GM18517 (cell line): ENCODE results near the gene CELF6.
A peak's percentile ranks its signal among the peaks of the same experiment; 100 is the strongest.

Source experiments
- ATAC-seq: cut with Tn5 transposase; IDR thresholded peaks from one replicate; pipeline ENCODE4 v1.9.1; 2021; ENCODE audit warnings: mild to moderate bottlenecking, moderate library complexity; ENCODE audit not compliant: unreplicated experiment

The CELF6 gene

DNA sequence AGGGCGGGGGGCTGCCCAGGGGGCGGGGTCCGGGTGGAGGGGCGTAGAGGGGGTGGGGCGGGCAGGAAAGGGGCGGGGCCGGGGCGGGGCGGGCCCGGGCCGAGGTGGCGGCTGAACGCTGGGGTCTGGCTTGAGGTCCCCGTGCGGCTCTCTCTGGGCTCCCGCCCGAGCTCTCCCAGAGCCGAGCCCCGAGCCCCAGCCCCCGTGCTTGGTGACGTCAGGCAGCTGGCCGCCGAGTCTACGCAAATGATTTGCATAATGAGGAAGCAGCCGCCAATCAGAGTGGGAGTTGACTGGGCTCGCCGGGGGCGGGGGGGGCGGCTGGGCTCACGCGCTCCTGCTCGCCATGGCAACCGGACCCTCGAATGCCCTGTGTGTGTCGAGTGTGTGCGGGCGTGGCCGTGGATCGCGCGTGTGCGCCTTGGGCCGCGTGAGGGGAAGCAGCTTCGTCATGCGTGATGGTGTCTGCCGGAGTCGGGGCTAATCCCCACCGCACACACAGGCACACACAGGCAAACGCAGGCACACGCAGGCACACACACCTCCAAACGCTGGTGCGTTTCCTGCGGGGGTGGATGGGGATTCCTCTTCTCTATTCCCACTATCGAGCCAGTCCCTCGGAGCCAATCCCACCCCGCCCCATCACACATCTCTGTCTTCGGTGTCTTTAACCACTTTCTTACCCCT lies at the start of gene CELF6:
CELF6 (minus strand) TSS at position 173 of the 687 bp plus-strand sequence. CDS start 283 bp downstream, outside the sequence.
- no peak for ATAC-seq

DNA sequence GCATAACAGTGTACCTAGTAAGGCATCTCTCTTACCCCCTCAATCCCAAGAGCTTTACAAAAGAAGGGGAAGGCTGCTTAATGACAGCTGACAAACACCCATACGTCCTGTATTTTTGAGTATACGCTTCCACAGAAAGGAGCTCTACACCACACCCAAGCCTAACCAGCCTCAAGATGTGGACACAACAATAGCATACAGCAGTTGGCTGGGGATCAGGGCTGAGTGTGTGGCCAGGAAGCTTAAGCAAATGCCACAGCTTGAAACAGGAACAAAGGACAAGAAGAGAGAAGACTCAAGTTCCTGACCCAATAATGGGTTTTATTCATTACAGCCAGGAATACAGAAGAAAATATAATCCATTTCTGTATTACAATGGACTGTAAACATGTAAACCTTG lies 48.9 kb upstream of the CELF6 start:
- ATAC-seq = no peak

DNA sequence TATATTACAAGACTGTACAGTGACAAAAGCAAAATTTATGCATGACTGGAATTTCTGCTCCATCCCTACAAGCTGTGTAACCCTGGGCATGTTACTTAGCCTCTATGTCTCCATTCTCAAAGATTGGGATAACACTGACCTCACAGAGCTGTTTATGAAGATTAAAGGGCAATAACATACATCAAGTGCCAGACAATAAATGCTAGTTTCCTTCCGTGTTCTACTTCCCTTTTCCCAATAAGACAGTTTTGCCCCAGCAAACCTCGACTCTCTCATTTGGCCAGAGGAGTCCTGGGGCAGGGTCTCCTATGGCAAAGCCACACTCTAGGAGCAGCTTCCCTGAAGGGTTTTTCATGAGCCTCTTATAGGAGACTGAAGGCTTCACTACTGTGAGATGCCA lies 48.4 kb upstream of the CELF6 start:
- no peak for ATAC-seq

DNA sequence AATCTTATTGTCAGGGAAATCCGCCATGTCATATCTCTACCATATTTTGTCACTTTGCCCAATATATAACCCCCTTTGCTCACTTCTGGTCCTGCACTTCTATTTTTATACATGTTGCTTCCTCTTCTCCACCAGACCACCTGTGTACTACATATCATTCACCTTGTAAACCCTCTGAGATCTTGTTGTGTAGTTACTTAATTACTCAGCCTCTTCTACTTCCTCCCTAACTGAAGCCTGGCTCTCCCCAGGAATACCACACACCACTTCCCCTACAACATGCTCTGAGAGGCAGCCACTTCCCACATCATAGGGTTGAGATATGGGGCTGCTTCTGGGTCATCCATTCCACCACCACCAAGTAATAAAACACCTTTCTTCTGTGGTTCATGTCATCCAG lies 45.9 kb upstream of the CELF6 start:
- peak; percentile 87 for ATAC-seq

DNA sequence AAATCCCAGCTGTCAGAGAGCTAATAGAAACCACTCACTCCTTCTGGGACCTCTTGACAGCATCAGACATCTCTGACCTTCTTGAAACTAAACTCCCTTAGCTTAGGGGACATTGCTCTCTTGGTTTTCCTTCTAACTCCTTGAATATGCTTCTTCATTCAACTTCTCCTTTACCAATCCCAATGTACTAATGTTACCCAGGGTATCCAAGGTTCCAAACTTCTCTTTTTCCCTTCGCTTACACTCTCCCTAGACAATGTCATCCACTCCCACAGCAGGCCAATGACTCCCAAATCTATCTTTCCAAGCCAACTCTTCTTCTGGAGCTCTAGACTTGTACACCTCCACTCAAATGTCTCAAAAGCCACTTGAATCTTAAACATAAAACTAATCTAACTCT lies 41.2 kb upstream of the CELF6 start:
- no peak for ATAC-seq

DNA sequence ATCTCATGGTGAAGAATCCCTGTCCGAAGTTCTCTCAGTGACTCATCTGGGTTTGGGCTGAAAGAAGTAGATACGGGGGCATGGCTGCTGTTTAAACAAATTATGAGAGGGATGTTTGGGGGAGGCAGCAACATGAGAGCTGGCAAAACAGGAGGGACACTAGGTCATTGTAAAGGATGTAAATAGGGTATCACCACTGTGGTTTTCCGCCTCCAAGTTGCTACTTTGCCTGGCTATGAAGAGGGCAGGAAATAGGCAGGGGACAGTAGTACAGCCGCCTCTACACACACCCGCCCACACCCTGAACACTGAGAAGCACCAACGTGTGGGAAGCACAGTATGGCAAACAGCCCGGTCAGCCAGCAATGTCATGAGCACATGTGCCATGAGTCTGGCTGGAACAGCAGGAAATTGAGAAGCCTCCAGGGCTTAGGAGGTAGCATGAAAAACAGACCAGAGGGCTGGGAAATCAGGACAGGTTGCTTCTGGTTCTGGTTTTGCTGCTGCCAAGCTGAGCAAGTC lies 38.8 kb upstream of the CELF6 start:
- ATAC-seq = no peak

DNA sequence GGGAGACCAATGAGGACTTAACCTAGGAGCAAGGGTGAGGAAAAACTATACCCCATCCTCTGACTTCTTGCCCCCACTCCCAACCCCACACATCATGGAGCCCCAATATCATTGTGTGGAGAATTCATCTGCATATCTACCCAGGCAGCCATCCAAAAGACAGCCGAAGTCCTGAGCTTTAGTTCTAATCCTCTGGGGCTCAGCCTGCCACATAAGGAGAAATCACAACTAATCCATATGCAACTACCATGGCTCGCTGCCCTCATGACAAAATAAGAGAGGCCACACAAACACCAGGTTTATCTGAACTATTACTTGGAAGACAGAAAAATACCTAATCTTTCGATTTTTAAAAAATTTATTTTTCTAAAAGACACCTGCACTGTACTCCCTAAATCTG lies 38.2 kb upstream of the CELF6 start:
- no peak for ATAC-seq

DNA sequence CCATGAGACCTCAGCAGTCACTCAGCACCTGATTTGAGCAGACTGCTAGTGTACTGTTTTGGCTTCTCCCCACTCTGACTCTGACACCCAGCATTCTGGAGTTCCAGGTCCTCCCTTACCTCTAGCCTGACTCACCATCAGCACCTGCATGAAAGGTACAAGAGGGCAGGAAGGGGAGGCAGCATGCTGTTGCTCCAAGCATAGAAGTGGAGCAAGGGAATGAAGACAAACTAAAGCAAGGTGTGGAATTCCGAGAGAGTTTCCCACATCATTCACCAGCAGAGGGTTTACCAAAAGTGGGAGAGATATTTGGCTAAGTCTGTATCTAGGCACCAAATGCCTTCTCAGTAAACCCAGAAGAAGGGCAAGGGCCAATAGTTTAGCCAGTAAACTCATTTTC lies 34.5 kb upstream of the CELF6 start:
- ATAC-seq = no peak

DNA sequence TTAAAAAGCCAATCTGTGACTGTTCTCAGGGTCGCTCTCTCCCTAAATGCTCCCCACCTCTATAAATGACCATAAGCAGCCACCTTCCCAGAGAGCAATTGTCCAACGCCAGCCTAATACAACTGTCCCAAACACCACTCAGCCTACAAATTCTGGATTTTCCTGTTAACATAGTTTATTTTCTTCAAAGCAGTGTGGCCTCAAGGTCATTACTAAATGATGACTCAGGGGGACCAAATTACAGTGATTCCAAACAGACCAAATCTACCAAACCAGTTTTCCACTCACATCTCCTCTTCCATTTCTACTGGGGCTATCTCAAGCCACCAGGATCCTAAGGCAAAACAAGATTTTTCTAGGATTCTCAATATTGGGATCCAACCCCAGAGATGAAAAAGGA lies 33.3 kb upstream of the CELF6 start:
- ATAC-seq = no peak

DNA sequence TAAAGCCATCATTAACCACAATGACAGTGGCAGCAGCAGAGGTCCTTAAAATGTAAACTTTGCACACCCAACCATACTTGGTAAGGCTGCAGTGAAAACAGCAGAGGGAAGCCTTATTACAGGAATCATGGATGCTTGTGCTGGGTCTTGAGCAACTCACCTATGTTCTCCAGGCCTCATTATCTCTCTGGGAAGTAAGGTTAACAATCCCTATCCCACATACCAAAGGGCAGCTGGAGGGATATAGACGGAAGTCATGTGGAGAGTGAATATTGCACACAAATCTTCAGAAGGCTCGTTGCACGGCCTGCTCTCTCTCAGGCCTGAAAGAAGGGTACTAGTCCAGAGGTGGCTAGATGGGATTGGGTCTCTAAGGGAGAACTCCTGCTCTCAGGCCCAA lies 25.8 kb upstream of the CELF6 start:
- no peak for ATAC-seq

DNA sequence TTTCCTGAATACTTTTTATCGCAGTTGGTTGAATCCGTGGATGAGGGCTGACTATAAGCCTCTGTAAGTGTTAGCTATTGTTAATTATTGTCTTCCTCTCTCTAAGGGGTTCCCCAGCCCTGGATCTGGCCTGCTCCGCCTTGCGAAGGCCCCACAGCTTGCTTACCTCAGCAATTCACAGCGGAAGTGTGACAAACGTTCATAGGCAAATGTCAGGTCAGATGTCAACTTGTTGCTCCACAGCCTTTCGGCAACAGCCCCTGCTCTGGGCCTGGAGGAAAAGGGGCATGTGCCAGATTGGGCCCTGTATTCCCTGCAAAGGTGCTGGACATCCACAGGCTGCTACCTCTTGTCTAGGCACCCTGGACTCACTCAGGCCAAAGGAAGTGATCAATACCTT lies 25.3 kb upstream of the CELF6 start:
- ATAC-seq = no peak

DNA sequence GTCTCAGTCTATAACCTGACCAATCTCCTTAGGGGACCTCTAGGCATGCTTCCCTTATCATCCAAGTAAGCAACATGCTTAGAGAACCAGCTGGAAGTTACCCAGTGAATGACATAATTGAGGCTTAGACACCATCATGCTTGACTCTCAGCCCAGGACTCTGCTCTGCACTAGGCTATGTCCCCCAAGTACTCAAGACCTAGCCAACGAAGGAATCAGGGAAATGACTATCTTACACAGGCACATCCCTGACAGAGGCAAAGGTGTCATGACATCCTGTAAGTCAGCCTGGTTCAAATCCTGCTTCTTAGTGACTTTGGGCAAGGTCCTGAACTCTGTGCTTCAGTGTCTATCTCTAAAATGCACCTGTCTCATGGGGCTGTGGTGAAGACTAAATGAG lies 24.6 kb upstream of the CELF6 start:
- ATAC-seq = no peak

DNA sequence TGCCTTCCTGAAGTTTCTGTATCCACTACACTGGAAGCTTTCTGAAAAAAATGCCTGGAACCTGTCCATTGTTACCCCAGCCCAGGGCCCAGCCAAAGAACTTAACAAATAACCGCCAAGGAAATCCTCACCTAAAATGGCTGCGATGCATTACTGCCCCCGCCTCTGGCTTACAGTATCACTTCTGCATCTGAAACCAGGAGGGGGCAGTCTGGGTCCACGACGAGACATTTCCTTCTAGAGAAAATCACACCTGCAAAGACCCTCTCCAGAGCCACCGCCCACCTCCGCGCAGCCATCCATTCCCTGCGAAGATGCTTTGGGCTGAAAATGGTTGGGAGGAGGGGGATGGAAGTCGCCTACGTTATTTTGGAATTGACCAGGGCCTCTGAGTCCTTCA lies 22.4 kb upstream of the CELF6 start:
- no peak for ATAC-seq

DNA sequence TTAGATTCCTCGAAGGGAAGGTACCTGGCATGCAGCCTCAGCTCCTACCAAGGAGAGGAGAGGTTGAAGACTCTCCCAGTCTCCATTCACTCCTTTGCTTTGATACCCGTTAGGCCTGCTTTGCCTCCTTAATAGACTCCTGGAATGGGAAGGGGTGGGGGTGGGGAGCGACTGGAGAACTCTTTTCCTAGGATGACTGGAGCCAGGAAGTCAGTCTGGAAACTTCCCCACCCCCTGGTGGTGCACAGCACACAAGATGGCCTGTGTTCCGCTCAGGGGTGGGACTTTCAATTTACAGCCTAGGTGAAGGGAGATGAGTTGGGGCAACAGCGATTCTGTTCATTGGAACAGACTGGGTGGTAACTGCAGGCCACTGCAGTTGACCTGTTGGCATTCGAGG lies 21.4 kb upstream of the CELF6 start:
- ATAC-seq = no peak

DNA sequence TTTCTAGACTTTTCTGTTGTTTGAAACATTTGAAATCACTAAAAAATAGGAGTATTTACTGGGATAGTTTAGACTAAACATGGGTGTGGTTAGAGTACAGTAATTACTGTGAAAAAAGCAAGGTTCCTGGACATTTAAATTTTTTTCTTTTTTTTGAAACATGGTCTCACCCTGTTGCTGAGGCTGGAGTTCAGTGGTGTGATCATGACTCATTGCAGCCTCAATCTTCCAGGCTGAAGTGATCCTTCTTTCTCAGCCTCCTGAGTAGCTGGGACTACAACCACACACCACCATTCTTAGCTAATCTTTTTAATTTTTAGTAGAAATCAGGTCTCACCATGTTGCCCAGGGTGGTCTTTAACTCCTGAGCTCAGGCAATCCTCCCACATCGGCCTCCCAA lies 20.4 kb upstream of the CELF6 start:
- ATAC-seq = no peak

DNA sequence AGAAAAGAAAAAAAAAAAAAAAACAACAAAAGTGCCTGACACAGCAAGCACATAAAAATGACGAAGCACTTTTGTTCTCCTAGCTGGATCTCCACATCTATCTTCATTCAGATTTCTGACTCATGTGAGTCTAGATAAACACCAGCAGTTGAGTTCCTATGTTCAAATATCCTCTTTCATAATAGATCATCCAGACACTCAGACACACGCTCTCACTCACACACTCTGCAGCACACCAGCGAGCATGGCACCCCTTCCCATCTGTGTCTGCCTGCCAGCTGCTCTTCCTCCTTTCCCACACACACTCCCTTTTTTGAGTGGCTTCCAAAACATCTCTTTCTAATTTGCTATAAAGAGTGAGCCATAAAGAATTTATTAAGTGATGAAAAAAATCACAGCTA lies 19.8 kb upstream of the CELF6 start:
- no peak for ATAC-seq

DNA sequence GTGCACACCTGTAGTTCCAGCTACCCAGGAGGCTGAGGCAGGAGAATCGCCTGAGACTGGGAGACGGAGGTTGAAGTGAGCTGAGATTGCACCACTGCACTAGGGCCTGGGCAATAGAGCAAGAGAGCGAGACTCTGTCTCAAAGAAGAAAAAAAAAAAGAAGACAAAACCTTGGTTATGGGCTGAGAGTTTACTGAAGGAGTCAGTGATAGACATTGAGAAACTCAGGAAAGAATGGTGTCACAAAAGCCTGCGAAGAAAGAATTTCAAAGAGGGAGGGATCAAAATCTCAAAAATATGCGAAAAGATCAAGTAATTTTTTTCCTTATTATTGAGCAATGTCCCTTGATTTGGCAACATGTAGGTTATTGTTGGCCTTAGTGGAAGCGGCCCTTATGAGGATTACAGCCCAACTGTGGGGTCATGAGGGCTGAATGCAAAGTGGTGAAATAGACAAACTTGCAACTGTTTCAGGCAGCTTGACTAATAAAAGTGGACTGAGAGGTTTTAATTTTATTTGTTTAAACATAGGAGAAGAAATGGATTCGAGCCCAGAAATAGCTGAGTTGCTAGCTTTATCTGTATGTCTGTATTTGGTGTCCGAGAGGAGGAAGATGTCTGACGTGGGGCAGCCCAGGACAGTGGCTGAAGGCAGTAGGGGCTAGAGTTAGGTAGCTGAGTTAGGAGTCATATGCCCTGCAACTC lies 18.8 kb upstream of the CELF6 start:
- no peak for ATAC-seq

DNA sequence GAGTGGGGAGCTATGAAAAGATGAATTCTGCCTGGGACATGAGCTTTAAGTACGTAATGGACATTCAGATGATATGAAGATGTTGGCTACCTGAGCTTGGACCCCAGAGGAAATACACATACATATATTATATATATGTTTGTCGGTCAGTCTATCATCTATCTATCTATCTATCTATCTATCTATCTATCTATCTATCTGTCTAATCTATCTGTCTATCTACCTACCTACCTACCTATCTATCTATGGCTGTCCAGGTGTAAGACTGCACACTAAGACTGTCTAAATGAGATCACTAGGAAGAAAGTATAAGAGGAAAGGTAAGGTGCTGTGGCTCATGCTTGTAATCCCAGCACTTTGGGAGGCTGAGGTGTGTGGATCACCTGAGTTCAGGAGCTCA lies 18.2 kb upstream of the CELF6 start:
- no peak for ATAC-seq

DNA sequence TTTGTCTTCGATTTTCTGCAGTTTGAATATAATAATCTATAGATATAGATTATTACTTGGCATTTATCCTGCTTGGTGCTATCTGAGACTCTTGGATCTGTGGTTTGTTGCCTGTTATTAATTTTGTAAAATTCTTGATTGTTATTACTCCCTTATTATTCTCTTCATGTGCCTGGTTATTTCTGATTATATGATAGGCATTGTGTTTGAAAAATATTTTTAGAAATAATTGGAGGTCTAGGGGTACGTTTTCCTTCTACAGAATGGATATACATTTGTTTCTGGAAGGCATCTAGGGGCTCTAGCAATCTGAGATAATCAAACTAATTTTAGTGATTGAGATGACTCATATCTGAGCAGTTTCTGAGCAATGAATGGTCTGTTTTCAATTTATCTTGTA lies 14.9 kb upstream of the CELF6 start:
- ATAC-seq = no peak

DNA sequence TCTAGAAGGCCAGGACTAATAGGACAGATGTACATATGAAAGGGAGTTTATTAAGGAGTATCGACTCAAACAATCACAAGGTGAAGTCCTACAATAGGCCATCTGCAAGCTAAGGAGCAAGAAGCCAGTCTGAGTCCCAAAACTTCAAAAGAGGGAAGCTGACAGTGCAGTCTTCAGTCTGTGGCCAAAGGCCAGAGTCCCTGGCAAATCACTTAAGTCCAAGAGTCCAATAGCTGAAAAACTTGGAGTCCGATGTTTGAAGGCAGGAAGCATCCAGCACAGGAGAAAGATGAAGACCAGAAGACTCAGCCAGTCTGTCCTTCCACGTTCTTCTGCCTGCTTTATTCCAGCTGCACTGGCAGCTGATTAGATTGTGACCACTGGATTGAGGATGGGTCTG lies 11.1 kb upstream of the CELF6 start:
- ATAC-seq = no peak

DNA sequence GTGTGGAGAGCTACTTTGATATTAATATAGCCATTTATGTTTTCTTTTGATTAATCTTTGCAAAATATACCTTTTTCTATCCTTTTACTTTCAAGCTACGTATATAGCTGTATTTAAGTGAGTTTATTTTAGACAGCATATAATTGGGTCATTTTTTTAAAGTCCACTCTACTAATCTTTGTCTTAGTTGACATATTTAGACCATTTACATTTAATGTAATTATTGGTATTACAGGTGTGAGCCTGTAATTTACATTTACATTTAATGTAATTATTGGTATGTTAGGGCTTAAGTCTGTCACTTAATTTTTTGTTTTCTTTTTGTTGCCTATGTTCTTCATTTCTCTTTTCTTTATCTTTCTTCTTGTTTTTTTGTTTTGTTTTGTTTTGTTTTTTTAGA lies 3.8 kb upstream of the CELF6 start:
- ATAC-seq = no peak

DNA sequence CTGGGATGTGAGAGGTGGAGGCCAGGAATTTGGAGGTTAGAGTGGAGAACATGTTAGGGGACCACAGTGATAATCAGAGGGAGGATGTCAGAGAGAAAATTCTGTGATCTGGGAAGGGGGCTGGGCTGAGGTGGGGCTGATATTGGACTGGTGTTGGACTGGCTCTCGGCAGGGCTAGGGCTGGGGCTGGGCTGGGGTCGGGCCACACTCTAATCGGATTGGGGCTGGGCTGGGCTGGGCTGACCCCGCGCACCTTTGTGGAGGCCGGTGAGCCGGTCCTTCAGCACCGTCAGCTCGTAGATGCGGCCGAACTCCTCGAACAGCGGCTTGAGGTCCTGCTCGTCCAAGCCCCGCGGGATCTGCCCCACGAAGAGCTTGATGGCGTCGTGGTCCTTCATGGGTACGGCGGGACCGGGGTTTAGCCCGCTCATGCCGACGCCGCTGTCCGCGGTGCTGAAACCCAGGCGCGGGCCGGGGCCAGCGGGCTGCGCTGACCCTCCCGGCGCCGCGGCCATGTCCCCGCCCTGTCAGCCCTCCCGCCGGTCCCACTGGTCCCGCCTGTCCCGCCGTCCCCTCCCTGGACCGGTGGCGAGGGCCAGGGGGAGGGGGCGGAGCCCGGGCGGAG lies 485 bp downstream of the CELF6 start:
- ATAC-seq = no peak
